Keratinocyte (primary cell): Measurements from ENCODE around the gene PLA2G2D. TPM values are rescaled to one million over a fixed set of nuclear protein-coding genes. Genes with fewer than 3 reads are reported as not detected.

Experiments used
- DNase-seq: peaks from one replicate; pipeline ENCODE4 v3.0.0-alpha.2; 2011; ENCODE audit warnings: low read depth, missing footprints, low spot score
- FAIRE-seq: peaks from 2 replicates; lab custom pipeline; 2011; peaks lifted over from hg19 to GRCh38; lab: Jason Lieb, UNC
- H2AFZ ChIP-seq: 2 replicates; pipeline ENCODE4 v1.6.0; 2012; ENCODE audit warnings: low read length, control low read depth, inconsistent platforms; ENCODE audit not compliant: control insufficient read depth
- H3K27ac ChIP-seq: 2 replicates; pipeline ENCODE4 v1.5.1; 2011; ENCODE audit warnings: low read length; ENCODE audit not compliant: control insufficient read depth, insufficient read depth
- H3K27me3 ChIP-seq: 3 replicates; pipeline ENCODE4 v1.6.0; 2011; ENCODE audit warnings: low read length; ENCODE audit not compliant: control insufficient read depth, insufficient read depth; ENCODE audit errors: extremely low read depth
- H3K36me3 ChIP-seq, 2 experiments: 2 replicates in 1 of 2; 3 replicates in 1 of 2; pipeline ENCODE4 v1.5.1; 2011; ENCODE audit warnings: low read length in 2 of 2, mild to moderate bottlenecking in 1 of 2; ENCODE audit not compliant: control insufficient read depth in 2 of 2, insufficient read depth in 2 of 2; ENCODE audit errors: extremely low read depth in 1 of 2
- H3K4me1 ChIP-seq: 3 replicates; pipeline ENCODE4 v1.5.1; 2011; ENCODE audit warnings: low read length; ENCODE audit not compliant: control insufficient read depth, insufficient read depth; ENCODE audit errors: extremely low read depth
- H3K4me2 ChIP-seq: 3 replicates; pipeline ENCODE4 v1.6.0; 2011; ENCODE audit warnings: low read depth, low read length; ENCODE audit not compliant: control insufficient read depth, insufficient read depth; ENCODE audit errors: extremely low read depth
- H3K4me3 ChIP-seq, 3 experiments: fragments of 200-600 bp in 1 of 3; sonication (generic) in 1 of 3; 2 replicates in 2 of 3; 3 replicates in 1 of 3; pipeline ENCODE4 v1.5.1; 2011 to 2016; ENCODE audit warnings: low read length in 3 of 3, mild to moderate bottlenecking in 3 of 3, control low read depth in 2 of 3, inconsistent platforms in 1 of 3, low read depth in 1 of 3, mixed read lengths in 1 of 3, mixed run types in 1 of 3, moderate library complexity in 1 of 3; ENCODE audit not compliant: control insufficient read depth in 2 of 3, insufficient read depth in 2 of 3; ENCODE audit errors: extremely low read depth in 1 of 3
- H3K79me2 ChIP-seq: 2 replicates; pipeline ENCODE4 v1.6.0; 2012; ENCODE audit warnings: low read length; ENCODE audit not compliant: control insufficient read depth, insufficient read depth
- H3K9ac ChIP-seq: 3 replicates; pipeline ENCODE4 v1.6.0; 2011; ENCODE audit warnings: low read length; ENCODE audit not compliant: control insufficient read depth, insufficient read depth; ENCODE audit errors: extremely low read depth
- H3K9me1 ChIP-seq: 3 replicates; pipeline ENCODE4 v1.6.0; 2011; ENCODE audit warnings: low read length; ENCODE audit not compliant: control insufficient read depth, insufficient read depth; ENCODE audit errors: extremely low read depth
- H3K9me3 ChIP-seq: 2 replicates; pipeline ENCODE4 v1.5.1; 2012; ENCODE audit warnings: low read depth, low read length; ENCODE audit not compliant: control insufficient read depth
- H4K20me1 ChIP-seq: 3 replicates; pipeline ENCODE4 v1.6.0; 2011; ENCODE audit warnings: low read length; ENCODE audit not compliant: control insufficient read depth, insufficient read depth; ENCODE audit errors: extremely low read depth
- EZH2 ChIP-seq: IDR thresholded peaks from one replicate; pipeline ENCODE4 v1.6.1; 2012; ENCODE audit warnings: inconsistent platforms, mild to moderate bottlenecking, low read length, moderate library complexity
- dilution Hi-C: fragments of 300-500 bp; cut with MboI; formaldehyde crosslinking; loops from one replicate; pipeline ENCODE4 v1.7.0; 2020; ENCODE audit warnings: low sequenced_read_pairs; ENCODE audit not compliant: extremely low pct_ligation_motif_present
- polyA plus RNA-seq, 5 experiments: library from polyadenylated mRNA; depleted of rRNA in 3 of 5; stranded (reverse) in 3 of 5; stranded (forward) in 1 of 5; unstranded in 1 of 5; fragments of >200 nt; gene quantifications; 1 replicate in 1 of 5; 2 replicates in 3 of 5; 3 replicates in 1 of 5; pipeline versions ENCODE4 v1.2.1 to v1.2.3, GENCODE V29; 2011 to 2012; ENCODE audit warnings: missing spikeins in 2 of 5, low read depth in 1 of 5, low replicate concordance in 1 of 5
- TF ChIP-seq, protein P1 (sequence below), 3 experiments: IDR thresholded peaks in 1 of 3; conservative IDR thresholded peaks in 1 of 3; optimal IDR thresholded peaks in 1 of 3; 2 replicates in 2 of 3; 3 replicates in 1 of 3; pipeline versions ENCODE3 to v1.5.1; 2011; ENCODE audit warnings: low read length in 3 of 3, mild to moderate bottlenecking in 3 of 3, moderate library complexity in 2 of 3, control low read depth in 1 of 3, inconsistent platforms in 1 of 3; ENCODE audit not compliant: insufficient read depth in 2 of 3; ENCODE audit errors: extremely low read depth in 1 of 3

The PLA2G2D gene
- polyA plus RNA-seq, 1 donor (not counting 4 experiments of a cell fraction or from before 2014, with no cell fraction given) = not detected

GRCh38 chr1:20090641-20091040, 28.7 kb downstream of the PLA2G2D start:
- TF ChIP-seq, protein P1, sequence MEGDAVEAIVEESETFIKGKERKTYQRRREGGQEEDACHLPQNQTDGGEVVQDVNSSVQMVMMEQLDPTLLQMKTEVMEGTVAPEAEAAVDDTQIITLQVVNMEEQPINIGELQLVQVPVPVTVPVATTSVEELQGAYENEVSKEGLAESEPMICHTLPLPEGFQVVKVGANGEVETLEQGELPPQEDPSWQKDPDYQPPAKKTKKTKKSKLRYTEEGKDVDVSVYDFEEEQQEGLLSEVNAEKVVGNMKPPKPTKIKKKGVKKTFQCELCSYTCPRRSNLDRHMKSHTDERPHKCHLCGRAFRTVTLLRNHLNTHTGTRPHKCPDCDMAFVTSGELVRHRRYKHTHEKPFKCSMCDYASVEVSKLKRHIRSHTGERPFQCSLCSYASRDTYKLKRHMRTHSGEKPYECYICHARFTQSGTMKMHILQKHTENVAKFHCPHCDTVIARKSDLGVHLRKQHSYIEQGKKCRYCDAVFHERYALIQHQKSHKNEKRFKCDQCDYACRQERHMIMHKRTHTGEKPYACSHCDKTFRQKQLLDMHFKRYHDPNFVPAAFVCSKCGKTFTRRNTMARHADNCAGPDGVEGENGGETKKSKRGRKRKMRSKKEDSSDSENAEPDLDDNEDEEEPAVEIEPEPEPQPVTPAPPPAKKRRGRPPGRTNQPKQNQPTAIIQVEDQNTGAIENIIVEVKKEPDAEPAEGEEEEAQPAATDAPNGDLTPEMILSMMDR (optimal IDR thresholded peaks at IDR 0.05 in 1 of 3, IDR thresholded peaks at IDR 0.05 in 1 of 3, conservative IDR thresholded peaks at IDR 0.05 in 1 of 3; ENCODE audit: extremely low read depth in 1 of 3, insufficient read depth in 2 of 3, low read length in 3 of 3) = no peak
- no peak for TF ChIP-seq EZH2
- Histone ChIP-seq H3K9me3 (no peaks in the 10 kb centered on the region), H3K27me3 (peaks cover 6% of the 10 kb centered on the region), H3K9ac (no peak overlapping the region), H3K9me1 (no peaks in the 10 kb centered on the region), H3K4me1 (no peaks in the 10 kb centered on the region), H3K79me2 (no peaks in the 10 kb centered on the region), H3K36me3 (no peaks in the 10 kb centered on the region), H3K27ac (no peak overlapping the region), H3K4me3 (no peak overlapping the region), H2AFZ (no peak overlapping the region), H3K4me2 (no peak overlapping the region), H4K20me1 (no peaks in the 10 kb centered on the region)
- dilution Hi-C loops = no loop called here
- DNase-seq = no peak
- FAIRE-seq = no peak

DNA sequence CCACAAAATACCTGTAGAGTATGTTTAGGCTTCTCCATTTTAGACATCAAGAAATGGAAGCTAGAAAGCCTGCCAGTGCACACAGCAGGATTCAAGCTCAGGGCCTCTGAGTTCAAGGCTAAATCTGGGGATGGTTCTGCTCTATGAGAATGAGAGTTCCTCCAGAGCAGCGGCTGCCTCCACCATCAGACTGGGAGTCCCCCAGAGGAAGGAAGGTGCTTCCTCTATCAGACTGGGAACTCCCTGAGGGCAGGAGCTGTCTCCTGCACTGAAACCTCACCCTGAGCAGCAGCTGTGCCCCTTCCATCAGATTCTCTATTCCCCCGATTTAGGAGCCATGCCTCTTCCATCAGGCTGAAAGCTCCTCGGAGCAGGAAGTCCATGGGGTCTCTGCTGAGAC, 29.2 kb downstream of the PLA2G2D start:
- TF ChIP-seq EZH2 = no peak
- TF ChIP-seq, protein P1 (optimal IDR thresholded peaks at IDR 0.05 in 1 of 3, IDR thresholded peaks at IDR 0.05 in 1 of 3, conservative IDR thresholded peaks at IDR 0.05 in 1 of 3; ENCODE audit: extremely low read depth in 1 of 3, insufficient read depth in 2 of 3, low read length in 3 of 3) = no peak
- Histone ChIP-seq H3K9ac (no peak overlapping the region), H3K27me3 (peaks cover 6% of the 10 kb centered on the region), H4K20me1 (no peaks in the 10 kb centered on the region), H3K9me1 (no peaks in the 10 kb centered on the region), H3K27ac (no peak overlapping the region), H2AFZ (no peak overlapping the region), H3K79me2 (no peaks in the 10 kb centered on the region), H3K36me3 (no peaks in the 10 kb centered on the region), H3K4me1 (no peaks in the 10 kb centered on the region), H3K4me2 (no peak overlapping the region), H3K4me3 (no peak overlapping the region), H3K9me3 (no peaks in the 10 kb centered on the region)
- no peak for DNase-seq
- dilution Hi-C loops = no loop called here
- no peak for FAIRE-seq
